GM10266 (cell line): Measurements from ENCODE around the gene ALK.

ENCODE experiments used
- DNase-seq: peaks from one replicate; pipeline ENCODE4 v3.0.0; 2012; ENCODE audit errors: extremely low spot score
- CTCF ChIP-seq: IDR thresholded peaks from 2 replicates; pipeline ENCODE4 v1.5.1; 2012; ENCODE audit warnings: mild to moderate bottlenecking, low read depth; ENCODE audit not compliant: control insufficient read depth, insufficient read depth; ENCODE audit errors: missing control alignments

ALK gene

GRCh38 chr2:29816651-29817050 is 104.7 kb downstream of the ALK start:
- no peak for TF ChIP-seq CTCF
- no peak for DNase-seq

GRCh38 chr2:29811378-29811777 is 110.0 kb downstream of the ALK start:
- DNase-seq = no peak
- TF ChIP-seq CTCF = no peak

- no peak for TF ChIP-seq CTCF
- no peak for DNase-seq
Observed at GRCh38 chr2:29810956-29811355, 110.4 kb downstream of the ALK start.

GRCh38 chr2:29808321-29808720 is 113.1 kb downstream of the ALK start:
- no peak for TF ChIP-seq CTCF
- no peak for DNase-seq

GRCh38 chr2:29807082-29807481 is 114.3 kb downstream of the ALK start:
- TF ChIP-seq CTCF = no peak
- no peak for DNase-seq

- no peak for TF ChIP-seq CTCF
- DNase-seq = no peak
Observed at GRCh38 chr2:29806461-29806860, 114.9 kb downstream of the ALK start.

GRCh38 chr2:29804671-29805070 is 116.7 kb downstream of the ALK start:
- TF ChIP-seq CTCF = no peak
- no peak for DNase-seq

GRCh38 chr2:29803537-29803936 is 117.8 kb downstream of the ALK start:
- no peak for TF ChIP-seq CTCF
- no peak for DNase-seq
